Measurements from ENCODE around the gene OXER1.

Gene OXER1

GRCh38 chr2:42793334-42794270, 29.7 kb upstream of the OXER1 start:
- no peak for DNase-seq

GRCh38 chr2:42792583-42793333, 28.8 kb upstream of the OXER1 start, which contains the start of gene HAAO:
Gene HAAO (minus strand): TSS chr2:42792583. CDS start chr2:42792536, 47 bp downstream.
- DNase-seq = no peak

GRCh38 chr2:42792087-42792582, 28.2 kb upstream of the OXER1 start:
- DNase-seq = no peak

- no peak for DNase-seq
Observed at GRCh38 chr2:42791606-42792005, 27.7 kb upstream of the OXER1 start.

- no peak for DNase-seq
Observed at GRCh38 chr2:42789751-42790150, 25.8 kb upstream of the OXER1 start.

GRCh38 chr2:42788882-42789281, 24.9 kb upstream of the OXER1 start:
- DNase-seq = no peak

- DNase-seq = no peak
Observed at GRCh38 chr2:42788478-42788793, 24.5 kb upstream of the OXER1 start.

GRCh38 chr2:42787788-42788477, 24.0 kb upstream of the OXER1 start:
- DNase-seq = no peak

- no peak for DNase-seq
Observed at GRCh38 chr2:42787424-42787787, 23.5 kb upstream of the OXER1 start.

- no peak for DNase-seq
Observed at GRCh38 chr2:42786561-42787345, 22.8 kb upstream of the OXER1 start.

- DNase-seq = no peak
Observed at GRCh38 chr2:42784204-42784880, 20.4 kb upstream of the OXER1 start.

- no peak for DNase-seq
Observed at GRCh38 chr2:42783511-42783910, 19.6 kb upstream of the OXER1 start.

GRCh38 chr2:42781181-42781580, 17.2 kb upstream of the OXER1 start:
- no peak for DNase-seq

- DNase-seq = no peak
Observed at GRCh38 chr2:42777883-42778805, 14.2 kb upstream of the OXER1 start.

GRCh38 chr2:42775810-42776209, 11.9 kb upstream of the OXER1 start:
- no peak for DNase-seq

- no peak for DNase-seq
Observed at GRCh38 chr2:42775186-42775585, 11.3 kb upstream of the OXER1 start.

GRCh38 chr2:42771546-42772153, 7.7 kb upstream of the OXER1 start:
- DNase-seq = no peak

GRCh38 chr2:42770288-42771131, 6.6 kb upstream of the OXER1 start:
- no peak for DNase-seq

GRCh38 chr2:42769583-42770287, 5.8 kb upstream of the OXER1 start:
- no peak for DNase-seq

Data from NCI-H1048 (cell line).